HG03159 (cell line): ENCODE data around the gene RALGAPA2.
A peak's percentile ranks its signal among the peaks of the same experiment; 100 is the strongest.

Source experiments
- ATAC-seq: cut with Tn5 transposase; IDR thresholded peaks from one replicate; pipeline ENCODE4 v1.9.1; 2021; ENCODE audit warnings: mild to moderate bottlenecking, moderate library complexity; ENCODE audit not compliant: unreplicated experiment

The RALGAPA2 gene

DNA sequence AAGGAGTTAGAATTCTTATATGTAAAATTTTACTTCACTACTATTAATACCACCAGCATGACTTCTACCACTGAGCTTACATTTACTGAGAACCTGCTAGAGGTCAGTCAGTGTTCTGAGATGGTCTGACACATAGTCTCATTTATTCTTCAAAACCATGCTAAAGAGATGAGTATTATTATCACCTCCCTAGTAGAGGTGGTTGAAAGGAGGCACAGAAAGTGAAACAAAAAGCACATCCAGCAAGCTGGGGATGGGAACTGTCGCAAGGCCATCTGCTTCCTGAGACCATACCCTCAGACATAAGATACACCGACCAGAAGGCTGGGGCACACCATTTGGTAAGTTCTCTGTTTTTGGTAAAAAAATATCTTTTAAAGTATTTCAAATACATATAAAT, 206.9 kb downstream of the RALGAPA2 start:
- peak; percentile 68 for ATAC-seq

GRCh38 chr20:20503777-20504530, 208.5 kb downstream of the RALGAPA2 start:
- ATAC-seq: no peak

DNA sequence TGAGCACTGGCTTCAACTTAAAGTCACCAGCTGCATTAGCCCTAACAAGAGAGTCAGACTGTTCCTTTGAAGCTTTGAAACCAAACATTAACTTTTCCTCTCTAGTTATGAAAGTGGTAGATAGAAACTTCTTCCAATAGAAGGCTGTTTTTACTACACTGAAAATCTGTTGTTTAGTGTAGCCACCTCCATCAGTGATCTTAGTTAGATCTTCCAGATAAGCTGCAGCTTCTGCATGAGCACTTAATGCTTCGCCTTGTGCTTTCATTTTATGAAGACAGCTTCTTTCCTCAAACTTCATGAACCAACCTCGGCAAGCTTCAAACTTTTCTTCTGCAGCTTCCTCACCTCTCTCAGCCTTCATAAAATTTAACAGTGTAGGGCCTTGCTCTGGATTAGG, 211.3 kb downstream of the RALGAPA2 start:
- ATAC-seq: no peak

DNA sequence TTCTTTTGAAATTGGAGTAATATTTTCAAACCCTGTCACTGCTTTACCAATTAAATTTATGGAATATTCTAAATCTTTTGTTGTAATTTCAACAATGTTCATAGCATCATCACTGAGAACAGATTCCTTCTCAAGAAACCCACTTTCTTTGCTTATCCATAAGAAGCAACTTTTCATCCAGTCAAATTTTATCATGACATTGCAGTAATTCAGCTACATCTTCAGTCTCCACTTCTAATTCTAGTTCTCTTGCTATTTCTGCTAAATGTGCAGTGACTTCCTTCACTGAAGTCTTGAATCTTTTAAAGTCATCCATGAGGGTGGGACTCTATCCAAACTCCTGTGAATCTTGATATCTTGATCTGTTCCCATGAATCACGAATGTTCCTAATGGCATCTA, 212.1 kb downstream of the RALGAPA2 start:
- ATAC-seq: no peak

GRCh38 chr20:20499439-20499838, 213.0 kb downstream of the RALGAPA2 start:
- ATAC-seq: no peak

GRCh38 chr20:20498076-20498861, 214.2 kb downstream of the RALGAPA2 start:
- no peak for ATAC-seq

DNA sequence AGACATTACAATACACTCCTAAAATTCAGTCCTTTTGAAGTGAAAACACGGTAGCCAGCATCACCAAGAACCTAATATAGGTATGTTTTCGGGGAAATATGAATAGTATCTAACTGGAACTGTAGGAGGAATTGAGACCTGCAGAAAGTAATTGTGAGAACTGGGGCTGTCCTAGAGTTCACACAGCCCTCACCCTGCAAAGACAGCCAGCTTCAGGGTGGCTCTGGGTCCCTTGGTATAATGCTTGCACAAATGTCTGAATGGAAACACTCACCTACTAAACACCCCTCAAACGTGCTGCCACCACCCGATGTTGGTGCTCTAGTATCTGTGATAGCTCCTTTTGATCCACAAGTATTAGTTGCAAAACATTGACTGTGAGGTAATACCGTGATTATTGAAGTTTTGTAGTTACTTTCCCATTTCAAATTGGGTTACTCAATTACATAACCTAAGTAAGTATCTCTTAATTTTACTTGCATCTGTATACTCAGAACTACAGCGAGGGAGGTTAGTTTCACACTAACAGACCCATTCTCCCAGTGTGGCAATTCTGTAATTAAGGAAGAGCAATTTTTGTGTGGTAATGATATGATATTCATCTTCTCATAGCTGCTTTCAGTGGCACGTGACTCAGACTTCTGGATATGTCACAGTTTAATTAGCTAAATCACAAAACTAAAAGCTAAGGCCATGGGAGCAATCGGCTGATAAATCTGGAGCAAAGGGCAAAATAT, 215.0 kb downstream of the RALGAPA2 start:
- ATAC-seq: no peak

- no peak for ATAC-seq
Observed at GRCh38 chr20:20495729-20496503, 216.5 kb downstream of the RALGAPA2 start.

- ATAC-seq: no peak
Observed at GRCh38 chr20:20493701-20494100, 218.7 kb downstream of the RALGAPA2 start.

- ATAC-seq: no peak
Observed at GRCh38 chr20:20492521-20493332, 219.7 kb downstream of the RALGAPA2 start.

DNA sequence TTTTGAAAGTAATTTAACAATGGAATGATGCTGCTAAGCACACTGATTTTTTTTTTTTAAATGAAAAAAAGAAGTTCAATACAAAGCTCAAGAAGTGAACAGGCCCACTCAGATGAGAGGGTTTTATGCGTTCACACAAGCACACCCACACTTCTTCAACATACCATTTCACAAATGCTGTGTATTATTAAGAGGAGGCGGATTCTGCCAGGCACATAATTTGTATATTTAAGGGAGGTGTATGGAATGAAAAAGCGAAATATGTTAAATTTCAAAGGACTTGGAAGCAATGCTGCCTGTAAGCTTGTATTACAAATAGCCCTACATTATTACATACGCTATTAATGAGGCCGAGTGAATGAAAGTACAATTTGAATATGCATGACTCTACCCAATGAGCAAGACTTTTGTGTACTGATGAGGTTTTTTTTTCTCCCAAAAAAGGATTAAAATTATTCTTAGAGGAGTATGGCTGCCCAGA, 220.6 kb downstream of the RALGAPA2 start:
- no peak for ATAC-seq

DNA sequence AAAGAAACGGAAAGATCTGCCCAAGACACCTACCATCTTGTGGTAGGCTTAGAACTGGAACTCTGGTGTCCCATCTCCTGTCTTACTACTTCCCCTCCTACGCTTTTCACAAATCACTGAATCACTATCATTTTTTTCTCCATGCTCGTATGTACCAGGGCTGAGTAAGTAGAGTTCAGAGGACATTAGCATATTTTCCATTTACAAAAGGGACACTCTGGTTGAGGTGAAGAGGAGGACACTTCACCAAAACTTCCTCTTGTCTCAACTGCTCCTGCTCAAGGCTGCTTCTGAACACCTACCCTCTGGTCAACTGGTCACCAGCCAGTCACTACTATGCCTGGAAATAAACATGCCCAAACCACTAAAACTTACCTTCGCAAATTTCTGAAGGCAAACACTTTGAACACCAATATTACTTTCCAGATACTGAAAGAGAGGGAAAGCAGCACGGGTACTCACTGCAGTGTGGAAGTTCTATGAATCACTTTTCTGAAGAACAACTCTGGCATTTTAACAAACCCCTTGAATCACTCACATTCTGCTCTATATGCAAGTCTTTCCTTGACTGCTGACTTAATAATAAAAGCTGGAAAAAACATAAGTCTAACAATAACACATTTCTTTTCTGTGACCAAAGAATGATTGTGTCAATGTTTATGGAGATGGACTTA, 221.2 kb downstream of the RALGAPA2 start:
- ATAC-seq: no peak

DNA sequence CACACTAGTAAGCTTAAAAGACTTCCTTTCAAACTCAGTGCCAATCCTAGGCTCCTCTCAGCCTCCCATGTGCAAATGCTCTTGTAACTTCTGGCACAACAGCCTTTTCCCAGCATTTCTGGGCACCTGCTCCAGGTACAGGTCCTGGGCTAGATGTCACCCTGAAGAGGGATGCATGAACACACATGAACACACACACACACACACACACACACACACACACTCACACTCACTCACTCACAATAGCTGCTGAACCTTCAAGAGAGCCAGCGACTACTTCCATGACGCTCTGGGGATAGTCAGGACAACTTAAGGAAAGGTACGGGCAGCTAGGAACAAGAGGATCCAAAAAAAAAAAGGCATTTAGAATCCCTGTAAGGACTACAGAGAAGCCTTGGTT, 221.8 kb downstream of the RALGAPA2 start:
- no peak for ATAC-seq

- peak; percentile 30 for ATAC-seq
Observed at GRCh38 chr20:20489648-20490341, 222.6 kb downstream of the RALGAPA2 start.

DNA sequence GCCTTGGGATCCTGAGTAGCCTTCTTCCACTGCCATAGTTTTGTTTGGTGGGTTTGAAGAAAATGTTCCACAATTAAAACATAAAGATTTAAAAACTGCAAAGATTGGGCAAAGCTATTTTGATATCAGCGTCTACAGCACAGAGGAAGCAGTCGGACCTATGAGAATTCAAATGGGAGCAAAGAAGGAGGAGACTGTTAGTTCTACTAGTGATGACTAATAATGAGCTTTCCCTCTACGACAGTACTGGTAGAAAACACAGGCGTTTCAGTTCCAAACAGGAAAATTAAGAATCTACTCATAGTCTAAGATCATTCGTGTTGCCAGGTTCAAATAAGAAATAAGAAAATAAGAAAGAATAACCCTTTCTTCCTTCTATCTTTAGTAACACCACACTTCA, 223.4 kb downstream of the RALGAPA2 start:
- ATAC-seq: peak; percentile 88

GRCh38 chr20:20488388-20488787, 224.1 kb downstream of the RALGAPA2 start:
- ATAC-seq: no peak

- no peak for ATAC-seq
Observed at GRCh38 chr20:20487811-20488210, 224.6 kb downstream of the RALGAPA2 start.

GRCh38 chr20:20483328-20483727, 229.1 kb downstream of the RALGAPA2 start:
- no peak for ATAC-seq

DNA sequence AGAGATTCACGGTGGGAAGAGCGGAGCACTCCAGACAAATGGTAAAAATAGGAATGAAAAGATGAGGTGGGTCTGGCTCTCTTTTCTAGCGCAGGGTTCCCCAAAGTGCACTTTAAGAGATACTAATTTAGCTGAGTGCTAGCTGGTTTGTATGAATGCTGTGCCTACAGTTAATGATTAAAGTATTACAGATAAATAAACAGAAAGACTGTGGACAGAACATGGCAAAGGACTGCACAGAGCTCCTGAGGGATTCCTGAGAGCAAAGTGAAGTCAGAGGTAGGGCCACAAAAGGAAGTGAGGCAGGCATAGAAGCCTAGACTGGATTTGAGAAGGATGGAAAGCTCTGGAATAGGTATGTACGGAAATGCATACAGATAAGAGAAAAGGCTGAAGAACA, 230.0 kb downstream of the RALGAPA2 start:
- no peak for ATAC-seq
